HG02840 (cell line): Measurements from ENCODE around the gene CHST15.

Experiments
- ATAC-seq: cut with Tn5 transposase; IDR thresholded peaks from one replicate; pipeline ENCODE4 v1.9.1; 2021; ENCODE audit warnings: mild to moderate bottlenecking, moderate library complexity, moderate number of reproducible peaks; ENCODE audit not compliant: unreplicated experiment, low FRiP score

The CHST15 gene

DNA sequence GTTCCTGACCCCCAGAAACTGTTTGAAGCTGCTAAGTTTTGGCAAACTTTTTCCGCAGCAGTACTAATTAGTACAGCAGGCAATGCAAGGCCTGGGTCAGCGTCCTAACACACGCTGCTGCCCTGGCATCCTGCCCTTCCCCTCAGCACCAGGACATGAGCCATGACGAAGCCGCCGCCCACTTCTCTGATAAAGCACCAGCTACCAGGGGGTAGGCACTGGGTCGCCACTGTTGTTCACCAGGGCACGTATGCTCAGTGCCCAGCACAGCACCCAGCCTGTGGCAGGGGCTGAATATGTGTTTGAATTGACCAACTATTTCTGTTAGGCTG, 59.5 kb downstream of the CHST15 start:
- ATAC-seq, result no peak

DNA sequence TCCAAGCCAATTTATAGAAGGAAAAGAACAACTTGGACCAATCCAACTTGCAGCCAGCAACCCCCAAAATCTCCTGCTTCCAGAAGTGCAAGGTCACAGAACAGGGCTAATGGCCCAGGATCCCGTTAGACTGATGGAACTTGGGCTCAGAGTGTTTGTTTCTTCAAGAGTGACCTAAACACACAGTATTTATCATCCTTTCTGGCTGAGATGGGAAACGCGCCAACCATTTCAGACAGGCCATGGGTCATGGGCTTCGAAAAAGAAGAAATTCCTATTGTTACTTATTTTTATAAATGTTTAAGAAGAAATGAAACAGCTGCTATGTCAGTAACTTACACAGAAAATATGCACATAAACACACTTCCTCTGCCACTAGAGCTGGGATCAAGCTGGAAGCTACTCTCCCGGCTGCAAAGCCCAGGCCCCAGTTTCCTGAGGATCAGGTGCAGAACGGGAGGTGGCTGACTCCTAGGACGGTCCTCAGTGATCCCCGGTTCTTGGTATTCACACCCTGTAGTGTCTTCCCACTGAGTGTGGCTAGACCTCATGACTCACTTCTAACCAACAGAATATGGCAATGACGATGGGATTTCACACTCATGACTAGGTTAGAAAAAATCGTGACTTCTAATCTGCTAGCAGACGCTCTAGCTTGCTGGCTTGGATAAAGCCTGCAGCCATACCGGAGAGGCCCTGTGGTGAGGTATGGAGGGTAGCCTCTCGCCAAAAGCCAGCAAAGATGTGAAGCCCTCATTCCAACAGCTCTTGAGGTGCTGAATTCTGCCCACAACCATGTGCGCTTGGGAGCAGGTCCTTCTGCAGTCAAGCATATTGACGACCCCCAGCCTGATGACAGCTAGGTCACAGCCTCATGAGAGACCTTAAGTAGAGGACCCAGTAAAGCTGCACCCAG, 60.2 kb downstream of the CHST15 start:
- ATAC-seq, result no peak

DNA sequence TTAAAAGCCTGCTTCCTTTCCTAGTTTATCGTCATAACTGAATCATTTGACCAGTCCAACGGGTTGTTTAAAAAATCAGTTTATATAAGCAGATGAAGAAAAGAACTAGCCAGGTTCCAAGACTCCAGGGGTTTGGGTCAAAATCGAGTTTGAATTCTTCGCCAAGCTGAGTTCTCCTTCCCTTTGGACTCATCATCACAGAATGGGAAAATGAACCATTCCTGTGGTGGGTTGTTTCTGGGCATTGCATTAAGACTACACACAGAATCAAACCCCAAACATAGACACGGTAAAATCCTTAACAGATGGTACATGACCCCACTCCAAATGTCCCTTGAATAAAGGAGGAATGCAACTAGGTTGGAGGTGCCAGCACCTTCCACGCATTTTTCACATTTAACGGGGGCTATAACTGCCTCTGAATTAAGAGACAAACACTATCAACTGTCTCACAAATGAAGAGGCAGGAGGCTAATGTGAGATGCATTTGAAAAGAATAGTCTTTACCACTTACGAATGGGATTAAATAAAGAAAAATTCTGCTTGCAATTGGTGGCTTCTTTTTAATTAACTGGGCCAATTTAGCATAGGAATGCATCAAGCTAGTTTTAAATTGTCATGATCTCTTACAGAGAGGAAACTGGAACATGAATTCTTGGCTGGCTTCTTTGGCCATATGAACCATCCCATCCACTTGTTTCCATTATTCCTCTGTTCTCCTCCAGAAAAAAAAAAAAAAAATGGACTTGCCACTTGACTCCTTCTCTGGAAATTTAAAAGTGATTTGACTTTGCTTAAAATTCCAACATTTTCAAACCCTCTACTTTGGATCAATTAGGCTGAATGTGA, 61.1 kb downstream of the CHST15 start:
- no peak for ATAC-seq

DNA sequence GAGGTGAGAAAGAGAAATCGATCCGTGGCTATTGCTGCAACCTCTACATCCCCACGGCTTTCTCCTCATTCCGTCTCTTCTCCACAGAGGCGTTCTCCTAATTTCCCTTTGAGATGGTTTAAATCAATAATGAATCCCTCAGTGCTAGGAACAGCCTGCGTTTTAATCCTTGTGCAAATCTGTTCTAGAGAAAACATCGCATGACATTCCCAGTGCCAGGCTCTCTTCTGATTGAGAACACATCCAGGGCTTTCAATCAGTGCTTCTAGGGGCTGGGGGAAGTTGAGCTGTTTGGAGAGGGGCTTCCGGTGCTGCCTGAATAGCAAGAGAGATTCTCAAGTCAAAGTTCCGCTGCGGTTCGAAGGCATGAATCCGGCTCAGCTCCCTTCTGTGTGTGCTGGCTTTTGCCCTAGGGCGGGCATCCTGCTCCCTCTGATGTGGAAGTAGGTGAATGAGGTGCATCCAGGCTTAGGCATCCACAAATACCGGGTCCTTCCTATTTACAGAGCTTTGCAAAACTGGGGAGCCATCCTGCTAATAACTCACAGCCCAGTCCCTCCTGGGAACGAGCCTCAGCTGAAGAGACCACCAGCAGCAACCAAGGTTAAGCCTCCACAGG, 62.8 kb downstream of the CHST15 start:
- ATAC-seq, result no peak

DNA sequence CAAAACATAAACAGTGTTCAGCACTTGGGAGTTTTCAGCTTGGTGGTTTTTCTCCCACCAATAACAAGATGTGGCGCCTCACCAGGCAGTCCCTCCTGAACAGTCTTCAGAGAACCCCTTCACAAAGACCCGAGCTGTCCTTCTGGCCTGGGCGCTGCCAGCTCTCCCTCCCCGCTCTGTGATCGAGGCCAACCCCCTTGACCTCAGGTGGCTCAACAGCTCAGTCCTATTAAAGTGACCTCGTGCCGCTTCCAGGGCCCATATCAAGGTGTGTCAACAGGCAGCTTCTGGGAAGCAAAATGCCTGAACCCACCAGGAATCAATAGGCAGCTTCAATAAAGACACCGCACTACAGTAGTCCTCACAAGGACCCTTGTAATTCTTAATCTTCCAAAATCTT, 63.3 kb downstream of the CHST15 start:
- no peak for ATAC-seq

DNA sequence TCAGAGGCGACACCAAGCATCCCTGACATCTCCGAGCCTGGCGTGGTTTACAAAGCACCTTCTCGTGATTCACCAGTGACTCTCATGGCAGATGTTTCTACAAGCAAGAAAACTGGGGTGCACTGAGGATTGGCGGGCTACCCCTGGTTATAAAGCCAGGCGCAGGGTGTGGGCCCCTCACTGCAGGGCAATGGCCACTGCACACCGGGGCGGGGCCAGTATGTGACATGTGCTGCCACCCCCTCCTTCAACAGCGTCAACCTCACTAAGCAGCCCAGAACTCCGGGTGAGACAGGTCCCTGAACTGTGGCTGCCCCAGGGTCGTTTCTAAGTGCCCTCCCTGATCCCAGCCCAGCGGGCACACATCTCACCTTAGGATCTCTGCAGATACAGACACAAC, 63.8 kb downstream of the CHST15 start:
- no peak for ATAC-seq

DNA sequence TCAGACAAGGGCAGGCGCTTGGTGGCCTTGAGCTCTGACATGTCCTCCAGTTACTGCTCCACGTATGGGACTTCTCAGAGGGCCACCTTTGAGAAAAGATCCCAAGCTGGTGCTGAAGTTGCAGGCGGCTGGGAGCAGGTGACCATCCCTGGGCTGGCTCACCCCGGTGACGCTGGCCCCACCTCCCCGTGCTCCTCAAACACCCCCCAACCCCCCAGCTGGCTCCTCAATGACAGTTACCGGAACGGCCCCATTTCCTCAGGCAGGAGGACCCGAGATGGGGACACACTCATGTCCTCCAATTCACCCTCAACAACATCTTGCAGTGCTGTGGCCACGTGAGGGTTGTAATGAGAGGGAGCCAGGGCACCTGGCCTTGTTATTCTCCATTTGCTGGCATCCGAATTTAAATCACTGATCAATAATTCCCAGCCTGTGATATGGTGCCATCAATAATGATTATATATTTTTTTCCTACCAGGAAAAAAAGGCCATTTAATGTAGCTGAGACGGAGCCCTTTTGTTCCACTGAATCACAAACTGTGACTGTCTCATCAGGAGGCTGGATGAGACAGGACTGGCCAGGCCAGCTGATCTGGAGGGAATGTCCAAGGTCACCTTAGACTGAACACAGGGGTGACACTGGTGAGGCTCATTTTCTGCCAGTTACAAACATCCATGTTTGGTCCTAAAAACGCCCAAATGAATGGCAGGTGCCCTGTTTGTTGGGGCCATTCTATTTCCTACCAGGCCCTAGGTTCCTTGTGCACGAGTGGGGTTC, 64.5 kb downstream of the CHST15 start:
- no peak for ATAC-seq

DNA sequence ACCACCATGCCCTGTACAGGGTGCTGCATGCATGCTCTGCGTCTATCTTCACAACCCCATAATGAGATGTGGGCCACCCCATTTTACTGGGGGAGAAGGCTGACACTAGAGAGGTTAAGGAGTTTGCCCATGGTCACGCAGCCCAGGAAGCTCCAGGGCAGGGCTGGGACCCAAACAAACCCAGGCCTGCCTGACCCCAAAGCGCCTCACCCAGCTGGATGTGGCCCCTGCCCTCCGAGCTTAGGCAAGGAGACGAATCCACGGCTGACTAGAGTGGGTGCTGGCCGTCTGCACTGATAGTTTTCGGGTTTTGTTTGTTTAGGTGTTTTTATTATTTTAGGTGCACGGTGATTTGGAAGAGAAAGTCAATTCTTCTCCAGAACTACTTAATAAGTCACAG, 65.7 kb downstream of the CHST15 start:
- no peak for ATAC-seq

DNA sequence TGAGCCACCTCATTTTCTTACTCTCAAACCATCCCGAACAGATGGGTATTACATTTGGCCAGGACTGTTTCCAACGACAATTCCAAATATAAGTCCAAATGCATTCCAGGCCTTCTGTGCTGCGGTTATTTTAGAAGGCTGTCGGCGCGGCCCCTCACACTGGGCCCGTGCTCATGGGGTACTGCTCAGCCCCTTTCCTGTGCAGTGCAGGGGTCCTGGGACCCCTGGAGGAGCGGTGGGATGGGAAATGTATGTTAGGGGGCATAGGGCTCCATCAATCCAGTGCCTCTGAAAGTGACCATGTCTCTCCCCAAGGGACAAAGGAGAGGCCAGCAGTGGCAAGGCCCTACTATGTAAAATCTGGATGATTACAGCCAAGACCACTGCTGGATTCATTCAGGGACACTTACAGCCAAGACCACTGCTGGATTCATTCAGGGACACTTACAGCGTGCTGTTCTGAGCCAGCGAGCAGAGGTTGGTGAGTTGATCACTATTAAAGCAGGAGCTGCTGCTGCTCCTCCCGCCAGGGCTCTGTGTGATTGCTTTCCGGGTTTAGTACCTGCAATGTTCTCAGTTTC, 66.3 kb downstream of the CHST15 start:
- no peak for ATAC-seq

DNA sequence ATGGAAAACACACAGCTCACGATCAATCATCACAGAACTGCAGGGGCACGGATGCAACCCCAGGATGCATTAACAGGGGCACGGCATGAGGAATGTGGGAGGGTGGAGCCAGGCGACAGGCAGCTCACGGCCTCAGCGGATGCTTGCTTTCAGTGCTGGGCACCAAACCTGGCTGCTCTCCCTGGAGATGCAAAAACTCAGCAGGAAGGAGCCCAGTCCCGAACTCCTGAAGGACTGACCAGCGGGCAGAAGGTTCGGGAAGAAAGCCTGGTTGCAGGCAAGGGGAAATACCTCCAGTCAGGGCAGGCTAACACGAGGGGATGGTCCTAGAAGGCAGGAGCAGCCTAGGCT, 66.8 kb downstream of the CHST15 start:
- no peak for ATAC-seq

DNA sequence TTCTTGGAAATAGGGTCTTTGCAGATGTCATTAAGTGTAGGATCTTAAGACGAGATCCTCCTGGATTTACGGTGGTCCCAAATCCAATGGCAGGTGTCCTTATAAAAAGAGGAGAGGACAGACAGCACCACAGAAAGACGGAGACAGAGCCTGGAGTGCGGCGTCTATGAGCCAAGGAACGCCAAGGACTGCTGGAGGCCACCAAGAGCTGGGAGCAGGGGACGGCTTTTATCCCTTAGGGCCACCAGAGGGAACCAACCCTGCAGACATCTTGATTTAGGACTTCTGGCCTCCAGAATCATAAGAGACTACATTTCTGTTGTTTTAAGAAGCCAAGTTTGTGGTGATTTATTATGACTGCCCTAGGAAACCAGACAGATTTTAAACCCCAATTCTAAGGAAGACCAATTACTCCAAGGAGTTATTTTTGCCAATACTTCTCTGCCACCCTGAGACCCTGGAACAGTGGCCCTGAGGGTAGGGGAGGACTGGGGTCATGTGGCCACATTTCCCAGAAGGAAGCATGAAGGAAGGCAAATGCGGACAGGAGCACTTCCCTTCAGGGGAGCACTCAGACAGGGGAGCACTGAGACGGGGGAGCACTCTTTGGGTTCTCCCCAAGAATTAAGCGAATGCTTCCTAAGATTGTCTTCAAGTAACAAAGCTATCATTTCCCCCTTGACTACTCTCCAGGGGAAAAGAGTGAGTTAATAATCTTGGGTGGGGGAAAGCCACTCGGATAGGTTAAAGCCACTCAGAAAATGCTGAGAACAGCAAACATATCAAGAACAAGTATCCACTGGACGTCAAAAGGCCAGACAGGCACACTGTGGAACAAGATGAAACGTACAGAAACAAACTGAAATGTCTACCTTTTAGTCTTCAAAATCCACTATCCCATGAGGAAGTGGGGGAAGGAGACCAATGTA, 67.5 kb downstream of the CHST15 start:
- no peak for ATAC-seq

DNA sequence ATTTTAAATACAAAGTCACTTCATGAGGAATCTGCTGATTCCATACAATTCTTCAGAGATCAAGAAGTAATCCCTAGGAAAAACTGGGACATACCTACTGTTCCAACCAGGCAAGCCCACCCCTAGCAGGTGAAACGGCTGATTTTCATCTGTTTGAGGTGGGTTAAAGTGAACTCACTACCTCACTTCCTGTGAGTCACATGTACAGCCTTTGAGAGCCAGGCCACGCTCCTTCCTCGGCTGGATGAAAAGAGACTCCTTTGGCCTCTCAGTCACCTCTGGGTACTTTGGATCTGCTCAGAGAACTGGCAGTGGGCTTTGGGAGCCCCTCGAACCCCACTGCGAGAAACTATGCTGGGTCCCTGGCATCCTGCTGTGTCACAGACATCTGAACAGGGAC, 68.2 kb downstream of the CHST15 start:
- no peak for ATAC-seq

DNA sequence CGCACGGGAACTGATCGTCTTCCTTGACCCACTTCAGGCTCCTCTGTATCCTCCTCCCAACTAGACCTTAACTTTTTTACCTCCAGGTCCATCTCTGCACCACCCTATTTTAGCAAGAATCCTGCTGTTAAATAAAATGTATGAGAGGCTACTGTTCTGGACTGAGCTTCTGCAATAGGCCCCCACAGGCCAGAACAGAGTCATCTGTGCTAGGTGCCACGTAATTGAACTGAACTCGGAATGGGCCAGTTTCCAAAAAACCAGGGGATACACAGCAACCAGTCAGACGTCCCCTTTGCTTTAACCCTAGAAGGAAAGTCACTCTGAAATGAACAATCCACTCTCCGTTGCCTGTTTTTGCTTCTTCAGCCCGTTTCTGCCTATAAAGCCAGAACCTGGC, 71.3 kb downstream of the CHST15 start:
- no peak for ATAC-seq

DNA sequence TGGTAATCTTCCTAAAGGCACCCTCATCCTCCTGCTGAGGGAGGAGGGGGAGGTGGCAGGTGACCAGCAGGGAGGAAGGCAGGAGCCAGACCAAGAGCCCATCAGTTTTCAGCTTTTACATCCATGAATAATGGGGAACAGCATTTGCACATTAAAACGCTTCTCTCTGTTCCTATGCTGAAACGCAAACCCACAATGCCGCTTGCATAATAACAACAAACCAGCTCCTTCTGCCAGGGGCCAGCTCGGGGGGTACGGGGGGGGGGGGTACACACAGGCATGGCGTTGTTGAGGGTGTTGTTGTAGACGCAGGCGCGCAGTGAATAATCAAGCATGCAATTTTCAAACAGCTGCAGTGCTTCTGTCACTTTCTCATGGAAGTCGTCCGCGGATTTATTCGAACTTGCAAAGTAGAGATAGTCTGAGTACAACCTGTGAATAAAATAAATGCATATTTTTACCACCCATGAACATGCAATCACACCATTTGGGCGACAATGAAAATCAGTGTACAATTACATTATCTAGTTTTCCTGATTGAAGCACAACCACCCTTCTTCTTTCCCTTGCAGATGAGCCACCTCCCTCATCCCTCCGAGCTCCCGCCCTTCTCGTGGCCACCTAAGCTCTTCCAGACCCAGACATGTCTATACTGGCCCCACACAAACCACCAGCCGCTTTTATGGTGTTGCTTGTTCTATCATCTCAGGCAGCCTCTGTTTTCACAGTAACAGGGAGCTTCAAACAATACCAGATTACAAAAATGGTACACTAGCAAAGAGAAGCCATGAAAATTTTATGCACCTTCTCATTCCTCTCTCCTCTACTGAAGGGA, 72.2 kb downstream of the CHST15 start:
- ATAC-seq, result no peak

DNA sequence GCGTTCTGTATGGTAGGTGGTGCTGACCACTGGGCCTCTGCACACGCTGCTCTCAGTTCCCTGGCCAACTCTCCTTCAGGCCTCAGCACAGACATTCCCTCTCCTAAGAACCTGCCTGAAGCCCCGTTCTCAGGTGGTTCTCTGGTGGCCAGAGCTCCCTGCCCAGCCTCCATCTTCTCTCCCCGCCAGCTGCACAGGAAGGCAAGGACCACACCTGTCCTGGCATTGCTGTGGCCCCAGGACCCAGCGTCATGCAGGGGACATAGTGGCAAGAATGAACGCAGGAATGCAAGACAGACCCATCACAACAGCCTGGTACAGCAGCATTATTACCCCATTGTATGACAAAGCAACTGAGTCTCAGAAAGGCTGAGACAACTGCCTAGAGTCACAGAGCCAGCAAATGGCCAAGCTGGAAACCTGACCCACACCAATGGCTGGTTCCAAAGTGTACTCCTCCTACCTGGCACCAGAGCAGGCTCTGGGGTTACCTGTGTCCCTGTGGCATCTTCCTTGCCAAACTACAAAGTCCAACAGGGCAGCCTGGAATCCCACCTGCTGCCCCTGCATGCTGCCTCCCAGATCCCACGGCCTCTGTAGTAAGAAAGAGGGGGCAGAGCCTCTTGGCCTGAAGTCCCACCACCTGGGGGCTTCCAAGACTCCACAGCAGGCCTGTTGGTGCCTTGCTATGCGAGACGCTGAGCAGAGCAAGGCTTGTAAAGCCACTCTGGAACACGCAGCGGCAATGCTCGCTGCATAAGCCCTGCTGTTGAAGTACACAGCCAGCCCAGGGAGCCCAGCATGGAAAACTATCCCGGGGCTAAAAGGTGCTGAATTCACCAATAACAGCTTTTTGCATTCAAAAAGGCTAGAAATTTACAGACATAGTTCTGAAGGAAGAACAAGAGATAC, 73.3 kb downstream of the CHST15 start:
- no peak for ATAC-seq

DNA sequence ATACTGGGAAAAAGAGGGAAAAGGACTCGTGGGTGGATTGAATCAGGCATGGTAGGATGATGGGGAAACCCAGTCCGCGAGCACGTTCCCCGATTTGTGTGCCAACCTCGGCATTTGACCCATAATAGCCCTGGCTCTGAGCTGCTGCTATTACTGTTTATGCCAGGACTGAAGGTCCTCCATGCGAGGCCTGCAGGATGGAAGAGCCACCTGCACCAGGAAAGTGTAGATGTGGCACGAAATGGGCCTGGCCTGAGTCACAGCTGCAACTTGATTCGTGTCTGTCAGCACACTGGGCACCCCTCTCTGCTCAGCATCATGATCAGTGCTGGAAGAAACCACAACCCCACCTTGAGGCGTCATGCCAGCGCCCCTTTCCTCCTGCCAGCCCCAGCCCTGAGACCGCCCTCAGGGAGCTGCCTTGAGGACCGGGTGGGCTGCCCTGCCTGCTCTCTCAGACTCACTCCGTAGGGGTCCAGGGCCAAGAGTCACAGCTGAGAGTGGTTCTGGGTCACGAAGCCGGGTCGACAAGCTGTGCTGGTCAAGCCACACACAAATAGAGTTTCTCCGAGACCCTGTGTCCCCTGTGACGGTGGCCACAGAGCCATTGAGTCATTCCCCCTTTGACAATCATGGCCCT, 74.4 kb downstream of the CHST15 start:
- no peak for ATAC-seq

DNA sequence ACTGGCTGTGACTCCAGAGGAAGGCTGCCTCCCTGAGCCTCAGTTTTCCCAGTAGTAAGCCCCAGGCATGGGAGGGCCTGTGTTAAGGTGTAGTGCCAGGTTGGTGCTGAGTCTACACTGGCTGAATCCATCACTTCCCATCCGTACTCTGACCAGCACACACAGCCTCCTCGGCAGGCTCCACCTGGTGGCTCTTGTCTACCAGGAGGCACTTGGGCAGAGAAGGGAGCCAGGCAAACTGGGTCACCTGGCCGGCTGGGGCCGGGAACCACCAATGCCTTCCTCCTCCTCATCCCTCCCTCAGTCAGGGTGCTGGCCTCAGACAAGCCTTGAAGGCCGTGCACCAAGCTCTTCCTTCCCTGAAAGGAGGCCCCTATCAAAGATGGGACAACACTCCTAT, 75.7 kb downstream of the CHST15 start:
- ATAC-seq, result no peak
